B cell (primary cell): ENCODE results near the gene DNAH6. TPM values are rescaled to one million over a fixed set of nuclear protein-coding genes. Genes with fewer than 3 reads are reported as not detected.

Experiments used
- ATAC-seq: fragments of 200-7000 bp; cut with Tn5 transposase; one replicate; pipeline ENCODE4 v1.10.0; 2021; ENCODE audit warnings: low read depth, mild to moderate bottlenecking, moderate number of reproducible peaks, moderate library complexity
- CTCF ChIA-PET: fragments of 350-600 bp; sonication (Branson Sonifier 250); formaldehyde crosslinking; loops from one replicate; lab custom pipeline; 2021; ENCODE audit warnings: antibody characterized with exemption, inconsistent platforms; lab: Charles Lee
- POLR2A ChIA-PET: fragments of 350-600 bp; sonication (Branson Sonifier 250); formaldehyde crosslinking; loops from one replicate; lab custom pipeline; 2021; ENCODE audit warnings: antibody characterized with exemption; lab: Charles Lee
- DNase-seq: peaks from one replicate; pipeline ENCODE4 v3.0.0; 2013
- H2AFZ ChIP-seq: 2 replicates; pipeline ENCODE4 v1.6.1; 2012; ENCODE audit warnings: mild to moderate bottlenecking, low read depth, low read length; ENCODE audit not compliant: insufficient read depth, poor library complexity, severe bottlenecking
- H3K27ac ChIP-seq, 2 donors: 1 replicate in 1 of 2; 2 replicates in 1 of 2; pipeline ENCODE4 v1.5.1; 2012 to 2013; ENCODE audit warnings: low read length in 2 of 2, mild to moderate bottlenecking in 2 of 2, moderate library complexity in 1 of 2
- H3K27me3 ChIP-seq, 4 experiments: fragments of 200-600 bp in 1 of 4; sonication (generic) in 1 of 4; replicated peaks in 1 of 4; 1 replicate in 2 of 4; 2 replicates in 2 of 4; pipeline versions ENCODE4 v1.6.1 to v1.7.0; 2013 to 2016; ENCODE audit warnings: low read length in 3 of 4, mild to moderate bottlenecking in 2 of 4, mixed read lengths in 1 of 4, moderate library complexity in 1 of 4; ENCODE audit not compliant: insufficient read depth in 4 of 4, control insufficient read depth in 3 of 4; ENCODE audit errors: control extremely low read depth in 1 of 4
- H3K36me3 ChIP-seq, 2 experiments: replicated peaks in 1 of 2; 1 replicate in 1 of 2; 2 replicates in 1 of 2; pipeline versions ENCODE4 v1.6.1 to v1.7.1; 2013; ENCODE audit warnings: low read length in 1 of 2; ENCODE audit not compliant: insufficient read depth in 2 of 2, control insufficient read depth in 1 of 2; ENCODE audit errors: control extremely low read depth in 1 of 2, extremely low read depth in 1 of 2
- H3K4me1 ChIP-seq, 2 donors: fragments of 200-600 bp in 1 of 2; sonication (generic) in 1 of 2; 1 replicate in 1 of 2; 2 replicates in 1 of 2; pipeline versions ENCODE4 v1.5.1 to v1.6.1; 2013 to 2017; ENCODE audit warnings: low read length in 2 of 2; ENCODE audit not compliant: control insufficient read depth in 2 of 2, insufficient read depth in 2 of 2
- H3K4me2 ChIP-seq: replicated peaks from 2 replicates; pipeline ENCODE3; 2012; ENCODE audit warnings: mild to moderate bottlenecking, low read depth, low read length; ENCODE audit not compliant: poor library complexity, severe bottlenecking
- H3K4me3 ChIP-seq, 5 experiments: fragments of 200-600 bp in 1 of 5; sonication (generic) in 1 of 5; 1 replicate in 3 of 5; 2 replicates in 2 of 5; pipeline versions ENCODE4 v1.5.1 to v1.7.0; 2011 to 2016; ENCODE audit warnings: low read length in 4 of 5, mild to moderate bottlenecking in 4 of 5, low read depth in 2 of 5, control low read depth in 1 of 5, moderate library complexity in 1 of 5; ENCODE audit not compliant: insufficient read depth in 1 of 5; ENCODE audit errors: control extremely low read depth in 1 of 5, extremely low read depth in 1 of 5
- H3K79me2 ChIP-seq: fragments of 200-600 bp; sonication (generic); one replicate; pipeline ENCODE4 v1.6.0; 2016; ENCODE audit warnings: low read length; ENCODE audit not compliant: control insufficient read depth, insufficient read depth
- H3K9ac ChIP-seq: fragments of 200-600 bp; sonication (generic); 2 replicates; pipeline ENCODE4 v1.6.1; 2017; ENCODE audit warnings: mild to moderate bottlenecking, low read length, moderate library complexity
- H3K9me3 ChIP-seq, 3 donors: one replicate each; pipeline versions ENCODE4 v1.6.1 to v1.7.1; 2013; ENCODE audit warnings: low read length in 2 of 3; ENCODE audit not compliant: control insufficient read depth in 2 of 3, insufficient read depth in 1 of 3; ENCODE audit errors: control extremely low read depth in 1 of 3
- H4K20me1 ChIP-seq: 2 replicates; pipeline ENCODE4 v1.6.0; 2012; ENCODE audit warnings: mild to moderate bottlenecking, low read length; ENCODE audit not compliant: insufficient read depth, control insufficient read depth, poor library complexity, severe bottlenecking
- H3K27ac Mint-ChIP-seq: one replicate; pipeline ENCODE4 v1.8.0; 2021; ENCODE audit warnings: mixed read lengths
- H3K27me3 Mint-ChIP-seq: one replicate; pipeline ENCODE4 v1.8.0; 2021; ENCODE audit warnings: mixed read lengths
- H3K4me1 Mint-ChIP-seq: one replicate; pipeline ENCODE4 v1.8.0; 2021; ENCODE audit warnings: mixed read lengths
- H3K4me3 Mint-ChIP-seq: one replicate; pipeline ENCODE4 v1.8.0; 2021; ENCODE audit warnings: mixed read lengths
- H3K9me3 Mint-ChIP-seq: one replicate; pipeline ENCODE4 v1.8.0; 2022; ENCODE audit warnings: mixed read lengths; ENCODE audit not compliant: insufficient read depth
- EZH2 ChIP-seq: IDR thresholded peaks from 2 replicates; pipeline ENCODE4 v1.6.1; 2012; ENCODE audit warnings: borderline replicate concordance, low read depth, mild to moderate bottlenecking, moderate library complexity, low read length; ENCODE audit not compliant: insufficient read depth, poor library complexity, severe bottlenecking
- WGBS: methylation state at CpG from one replicate; pipeline ENCODE4 v1.1.5; 2013; ENCODE audit warnings: missing lambda C conversion rate; ENCODE audit not compliant: insufficient coverage; 5-methylcytosine and 5-hydroxymethylcytosine counted together
- intact Hi-C: fragments of 100-400 bp; cut with micrococcal nuclease; formaldehyde crosslinking; loops from one replicate; pipeline ENCODE4 v1.10.0; 2022
- polyA plus RNA-seq: library from polyadenylated mRNA; depleted of rRNA; stranded (reverse); fragments of >200 nt; gene quantifications from 2 replicates; pipeline ENCODE4 v1.2.3, GENCODE V29; 2012
- total RNA-seq, 2 donors: library from RNA; stranded (reverse); fragments of 120-200 nt in 1 of 2; gene quantifications; 1 replicate in 1 of 2; 2 replicates in 1 of 2; pipeline versions ENCODE4 v1.2.3 to v1.2.4, GENCODE V29; 2013 to 2022
- TF ChIP-seq, protein P1 (sequence below): fragments of 200-600 bp; IDR thresholded peaks from one replicate; pipeline ENCODE4 v1.8.0; 2022; ENCODE audit warnings: antibody characterized with exemption, mild to moderate bottlenecking

The DNAH6 gene
- total and polyA plus RNA-seq, 2 donors (not counting 1 experiment from before 2014, with no cell fraction given): 0.01 to 1.9 TPM

GRCh38 chr2:84704505-84705244 lies 188.4 kb downstream of the DNAH6 start:
- Histone ChIP-seq H3K4me2 (no peak overlapping the region), H3K9ac (no peak overlapping the region), H2AFZ (no peak overlapping the region), H3K27ac (no peak overlapping the region), H3K79me2 (no peaks in the 10 kb centered on the region), H3K4me3 (no peak overlapping the region), H3K27me3 (no peaks in the 10 kb centered on the region), H3K36me3 (no peaks in the 10 kb centered on the region), H3K4me1 (no peaks in the 10 kb centered on the region), H4K20me1 (no peaks in the 10 kb centered on the region), H3K9me3 (peaks cover 0 to 8% (median 2%) of the 10 kb centered on the region in 3 donors)
- TF ChIP-seq, protein P1, sequence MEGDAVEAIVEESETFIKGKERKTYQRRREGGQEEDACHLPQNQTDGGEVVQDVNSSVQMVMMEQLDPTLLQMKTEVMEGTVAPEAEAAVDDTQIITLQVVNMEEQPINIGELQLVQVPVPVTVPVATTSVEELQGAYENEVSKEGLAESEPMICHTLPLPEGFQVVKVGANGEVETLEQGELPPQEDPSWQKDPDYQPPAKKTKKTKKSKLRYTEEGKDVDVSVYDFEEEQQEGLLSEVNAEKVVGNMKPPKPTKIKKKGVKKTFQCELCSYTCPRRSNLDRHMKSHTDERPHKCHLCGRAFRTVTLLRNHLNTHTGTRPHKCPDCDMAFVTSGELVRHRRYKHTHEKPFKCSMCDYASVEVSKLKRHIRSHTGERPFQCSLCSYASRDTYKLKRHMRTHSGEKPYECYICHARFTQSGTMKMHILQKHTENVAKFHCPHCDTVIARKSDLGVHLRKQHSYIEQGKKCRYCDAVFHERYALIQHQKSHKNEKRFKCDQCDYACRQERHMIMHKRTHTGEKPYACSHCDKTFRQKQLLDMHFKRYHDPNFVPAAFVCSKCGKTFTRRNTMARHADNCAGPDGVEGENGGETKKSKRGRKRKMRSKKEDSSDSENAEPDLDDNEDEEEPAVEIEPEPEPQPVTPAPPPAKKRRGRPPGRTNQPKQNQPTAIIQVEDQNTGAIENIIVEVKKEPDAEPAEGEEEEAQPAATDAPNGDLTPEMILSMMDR: no peak
- intact Hi-C loops: no loop called here
- 83% methylated on average over 3 of the region's 6 CpGs for WGBS
- Mint-ChIP-seq H3K9me3 (peaks cover 4% of the 10 kb centered on the region), H3K27me3 (no peaks in the 10 kb centered on the region), H3K27ac (no peak overlapping the region), H3K4me1 (no peaks in the 10 kb centered on the region), H3K4me3 (no peak overlapping the region)
- CTCF ChIA-PET: no interaction called here
- POLR2A ChIA-PET: no interaction called here
- no peak for DNase-seq
- no peak for ATAC-seq

- Histone ChIP-seq H3K4me1 (no peaks in the 10 kb centered on the region), H3K9ac (no peak overlapping the region), H3K36me3 (no peaks in the 10 kb centered on the region), H2AFZ (no peak overlapping the region), H3K4me3 (no peak overlapping the region), H3K4me2 (no peak overlapping the region), H3K9me3 (peaks cover 0 to 8% (median 2%) of the 10 kb centered on the region in 3 donors), H3K27ac (no peak overlapping the region), H3K27me3 (no peaks in the 10 kb centered on the region), H4K20me1 (no peaks in the 10 kb centered on the region), H3K79me2 (no peaks in the 10 kb centered on the region)
- ATAC-seq (no peak), DNase-seq (no peak)
- no peak overlapping the region for H3K4me3 Mint-ChIP-seq
- H3K27me3 Mint-ChIP-seq: no peaks in the 10 kb centered on the region
- no peak for TF ChIP-seq EZH2
- TF ChIP-seq, protein P1: no peak
- no peaks in the 10 kb centered on the region for H3K4me1 Mint-ChIP-seq
- intact Hi-C loops: no loop called here
- CTCF ChIA-PET: no interaction called here
- POLR2A ChIA-PET: no interaction called here
- H3K27ac Mint-ChIP-seq: no peak overlapping the region
- WGBS: 78% methylated on average over 2 of the region's 2 CpGs
- H3K9me3 Mint-ChIP-seq: peaks cover 4% of the 10 kb centered on the region
These were observed 189.6 kb downstream of the DNAH6 start for GRCh38 chr2:84705858-84706257.
